ENCODE measurements around the gene APLP2.

APLP2 gene

GRCh38 chr11:130074736-130075135 lies 5.0 kb downstream of the APLP2 start:
- Histone ChIP-seq H3K9me3 (ENCODE audit: control insufficient read depth, insufficient read depth, low read depth, low read length) (no peaks in the 10 kb centered on the region; the same call in 1 of the 2 replicates), H3K27me3 (ENCODE audit: control insufficient read depth, insufficient read depth, low read length) (no peaks in the 10 kb centered on the region), H3K4me3 (ENCODE audit: low read depth, low read length) (no peak overlapping the region), H3K27ac (ENCODE audit: low read depth, low read length) (no peak overlapping the region), H3K9ac (ENCODE audit: low read length) (no peak overlapping the region), H3K4me1 (ENCODE audit: control insufficient read depth, insufficient read depth, low read length) (peaks cover 10% of the 10 kb centered on the region), H3K36me3 (ENCODE audit: control insufficient read depth, insufficient read depth, low read length) (no peaks in the 10 kb centered on the region)

GRCh38 chr11:130076778-130077481 lies 7.2 kb downstream of the APLP2 start:
- H3K9ac ChIP-seq (ENCODE audit: low read length): no peak overlapping the region
- H3K9me3 ChIP-seq (ENCODE audit: control insufficient read depth, insufficient read depth, low read depth, low read length): no peaks in the 10 kb centered on the region; the same call in 1 of the 2 replicates
- no peak overlapping the region for H3K27ac ChIP-seq (ENCODE audit: low read depth, low read length)
- peaks cover 4% of the 10 kb centered on the region; the same call in 1 of the 2 replicates for H3K4me1 ChIP-seq (ENCODE audit: control insufficient read depth, insufficient read depth, low read length)
- H3K4me3 ChIP-seq (ENCODE audit: low read depth, low read length): no peak overlapping the region
- H3K36me3 ChIP-seq (ENCODE audit: control insufficient read depth, insufficient read depth, low read length): no peaks in the 10 kb centered on the region
- H3K27me3 ChIP-seq (ENCODE audit: control insufficient read depth, insufficient read depth, low read length): no peaks in the 10 kb centered on the region

GRCh38 chr11:130077671-130078070 lies 8.0 kb downstream of the APLP2 start:
- no peak overlapping the region for H3K4me3 ChIP-seq (ENCODE audit: low read depth, low read length)
- peaks cover 3% of the 10 kb centered on the region; the same call in 1 of the 2 replicates for H3K36me3 ChIP-seq (ENCODE audit: control insufficient read depth, insufficient read depth, low read length)
- H3K9me3 ChIP-seq (ENCODE audit: control insufficient read depth, insufficient read depth, low read depth, low read length): no peaks in the 10 kb centered on the region; the same call in 1 of the 2 replicates
- no peak overlapping the region for H3K27ac ChIP-seq (ENCODE audit: low read depth, low read length)
- H3K27me3 ChIP-seq (ENCODE audit: control insufficient read depth, insufficient read depth, low read length): no peaks in the 10 kb centered on the region
- H3K9ac ChIP-seq (ENCODE audit: low read length): no peak overlapping the region
- no peaks in the 10 kb centered on the region for H3K4me1 ChIP-seq (ENCODE audit: control insufficient read depth, insufficient read depth, low read length)

- Histone ChIP-seq H3K9me3 (ENCODE audit: control insufficient read depth, insufficient read depth, low read depth, low read length) (no peaks in the 10 kb centered on the region; the same call in 1 of the 2 replicates), H3K27me3 (ENCODE audit: control insufficient read depth, insufficient read depth, low read length) (no peaks in the 10 kb centered on the region), H3K36me3 (ENCODE audit: control insufficient read depth, insufficient read depth, low read length) (peaks cover 5% of the 10 kb centered on the region; the same call in 1 of the 2 replicates), H3K27ac (ENCODE audit: low read depth, low read length) (no peak overlapping the region), H3K4me1 (ENCODE audit: control insufficient read depth, insufficient read depth, low read length) (no peaks in the 10 kb centered on the region), H3K9ac (ENCODE audit: low read length) (no peak overlapping the region), H3K4me3 (ENCODE audit: low read depth, low read length) (no peak overlapping the region)
These were observed 8.4 kb downstream of the APLP2 start for GRCh38 chr11:130078080-130078479.

- H3K4me3 ChIP-seq (ENCODE audit: low read depth, low read length): no peak overlapping the region
- peaks cover 5% of the 10 kb centered on the region; the same call in 1 of the 2 replicates for H3K4me1 ChIP-seq (ENCODE audit: control insufficient read depth, insufficient read depth, low read length)
- peaks cover 20% of the 10 kb centered on the region for H3K9me3 ChIP-seq (ENCODE audit: control insufficient read depth, insufficient read depth, low read depth, low read length)
- no peak overlapping the region for H3K27ac ChIP-seq (ENCODE audit: low read depth, low read length)
- no peaks in the 10 kb centered on the region for H3K27me3 ChIP-seq (ENCODE audit: control insufficient read depth, insufficient read depth, low read length)
- H3K9ac ChIP-seq (ENCODE audit: low read length): no peak overlapping the region
- peaks cover 22% of the 10 kb centered on the region for H3K36me3 ChIP-seq (ENCODE audit: control insufficient read depth, insufficient read depth, low read length)
These were observed 16.1 kb downstream of the APLP2 start for GRCh38 chr11:130085671-130086290.

GRCh38 chr11:130086669-130087068 lies 17.0 kb downstream of the APLP2 start:
- no peak overlapping the region for H3K27ac ChIP-seq (ENCODE audit: low read depth, low read length)
- H3K4me3 ChIP-seq (ENCODE audit: low read depth, low read length): no peak overlapping the region
- peaks cover 20% of the 10 kb centered on the region for H3K9me3 ChIP-seq (ENCODE audit: control insufficient read depth, insufficient read depth, low read depth, low read length)
- H3K9ac ChIP-seq (ENCODE audit: low read length): no peak overlapping the region
- H3K27me3 ChIP-seq (ENCODE audit: control insufficient read depth, insufficient read depth, low read length): no peaks in the 10 kb centered on the region
- peaks cover 5% of the 10 kb centered on the region; the same call in 1 of the 2 replicates for H3K4me1 ChIP-seq (ENCODE audit: control insufficient read depth, insufficient read depth, low read length)
- H3K36me3 ChIP-seq (ENCODE audit: control insufficient read depth, insufficient read depth, low read length): peaks cover 22% of the 10 kb centered on the region

GRCh38 chr11:130087294-130087926 lies 17.7 kb downstream of the APLP2 start:
- H3K4me1 ChIP-seq (ENCODE audit: control insufficient read depth, insufficient read depth, low read length): peaks cover 5% of the 10 kb centered on the region; the same call in 1 of the 2 replicates
- no peak overlapping the region for H3K27ac ChIP-seq (ENCODE audit: low read depth, low read length)
- peaks cover 20% of the 10 kb centered on the region for H3K9me3 ChIP-seq (ENCODE audit: control insufficient read depth, insufficient read depth, low read depth, low read length)
- H3K36me3 ChIP-seq (ENCODE audit: control insufficient read depth, insufficient read depth, low read length): peaks cover 21% of the 10 kb centered on the region
- H3K9ac ChIP-seq (ENCODE audit: low read length): no peak overlapping the region
- no peaks in the 10 kb centered on the region for H3K27me3 ChIP-seq (ENCODE audit: control insufficient read depth, insufficient read depth, low read length)
- H3K4me3 ChIP-seq (ENCODE audit: low read depth, low read length): no peak overlapping the region

GRCh38 chr11:130088217-130088616 lies 18.5 kb downstream of the APLP2 start:
- no peak overlapping the region for H3K9ac ChIP-seq (ENCODE audit: low read length)
- no peak overlapping the region for H3K4me3 ChIP-seq (ENCODE audit: low read depth, low read length)
- no peak overlapping the region for H3K27ac ChIP-seq (ENCODE audit: low read depth, low read length)
- no peaks in the 10 kb centered on the region for H3K27me3 ChIP-seq (ENCODE audit: control insufficient read depth, insufficient read depth, low read length)
- peaks cover 27% of the 10 kb centered on the region for H3K9me3 ChIP-seq (ENCODE audit: control insufficient read depth, insufficient read depth, low read depth, low read length)
- H3K4me1 ChIP-seq (ENCODE audit: control insufficient read depth, insufficient read depth, low read length): peaks cover 5% of the 10 kb centered on the region; the same call in 1 of the 2 replicates
- H3K36me3 ChIP-seq (ENCODE audit: control insufficient read depth, insufficient read depth, low read length): peaks cover 16% of the 10 kb centered on the region

GRCh38 chr11:130088919-130089673 lies 19.4 kb downstream of the APLP2 start:
- Histone ChIP-seq H3K4me3 (ENCODE audit: low read depth, low read length) (no peak overlapping the region), H3K4me1 (ENCODE audit: control insufficient read depth, insufficient read depth, low read length) (peaks cover 5% of the 10 kb centered on the region; the same call in 1 of the 2 replicates), H3K27ac (ENCODE audit: low read depth, low read length) (no peak overlapping the region), H3K27me3 (ENCODE audit: control insufficient read depth, insufficient read depth, low read length) (no peaks in the 10 kb centered on the region), H3K9me3 (ENCODE audit: control insufficient read depth, insufficient read depth, low read depth, low read length) (peaks cover 27% of the 10 kb centered on the region), H3K36me3 (ENCODE audit: control insufficient read depth, insufficient read depth, low read length) (peaks cover 13% of the 10 kb centered on the region), H3K9ac (ENCODE audit: low read length) (no peak overlapping the region)

GRCh38 chr11:130089674-130090073 lies 20.0 kb downstream of the APLP2 start:
- Histone ChIP-seq H3K9ac (ENCODE audit: low read length) (no peak overlapping the region), H3K4me3 (ENCODE audit: low read depth, low read length) (no peak overlapping the region), H3K4me1 (ENCODE audit: control insufficient read depth, insufficient read depth, low read length) (peaks cover 5% of the 10 kb centered on the region; the same call in 1 of the 2 replicates), H3K27me3 (ENCODE audit: control insufficient read depth, insufficient read depth, low read length) (no peaks in the 10 kb centered on the region), H3K9me3 (ENCODE audit: control insufficient read depth, insufficient read depth, low read depth, low read length) (peaks cover 27% of the 10 kb centered on the region), H3K36me3 (ENCODE audit: control insufficient read depth, insufficient read depth, low read length) (peaks cover 8% of the 10 kb centered on the region), H3K27ac (ENCODE audit: low read depth, low read length) (no peak overlapping the region)
